GM18951 (cell line): ENCODE results near the gene PLD6.

ENCODE experiments used
- POLR2A ChIP-seq: IDR thresholded peaks from 4 replicates; pipeline ENCODE4 v1.6.1; 2011; ENCODE audit warnings: mild to moderate bottlenecking; ENCODE audit not compliant: insufficient read length, insufficient read depth; ENCODE audit errors: extremely low read depth
- in situ Hi-C: fragments of 300-500 bp; cut with MboI; formaldehyde crosslinking; loops from one replicate; pipeline ENCODE4 v1.12.0; 2022; ENCODE audit warnings: low sequenced_read_pairs, mixed read lengths, inconsistent platforms; ENCODE audit not compliant: unreplicated experiment

Gene PLD6

GRCh38 chr17:17183744-17184143, 22.4 kb downstream of the PLD6 start:
- no peak for TF ChIP-seq POLR2A
- in situ Hi-C loops, result no loop called here

- TF ChIP-seq POLR2A, result no peak
- in situ Hi-C loops, result no loop called here
Measured at GRCh38 chr17:17182598-17183136, 23.5 kb downstream of the PLD6 start.

GRCh38 chr17:17181666-17182597, 24.2 kb downstream of the PLD6 start:
- in situ Hi-C loops, result no loop called here
- no peak for TF ChIP-seq POLR2A

- TF ChIP-seq POLR2A, result no peak
- in situ Hi-C loops, result no loop called here
Measured at GRCh38 chr17:17180741-17181525, 25.2 kb downstream of the PLD6 start.

- TF ChIP-seq POLR2A, result no peak
- in situ Hi-C loops, result no loop called here
Measured at GRCh38 chr17:17180141-17180603, 26.0 kb downstream of the PLD6 start.

- TF ChIP-seq POLR2A, result no peak
- in situ Hi-C loops, result no loop called here
Measured at GRCh38 chr17:17179371-17179827, 26.7 kb downstream of the PLD6 start.

GRCh38 chr17:17177176-17177575, 29.0 kb downstream of the PLD6 start:
- no peak for TF ChIP-seq POLR2A
- in situ Hi-C loops, result no loop called here

GRCh38 chr17:17176341-17176740, 29.8 kb downstream of the PLD6 start:
- in situ Hi-C loops, result no loop called here
- TF ChIP-seq POLR2A, result no peak

GRCh38 chr17:17175917-17176316, 30.2 kb downstream of the PLD6 start:
- in situ Hi-C loops, result no loop called here
- no peak for TF ChIP-seq POLR2A

GRCh38 chr17:17175340-17175739, 30.8 kb downstream of the PLD6 start:
- in situ Hi-C loops, result no loop called here
- TF ChIP-seq POLR2A, result no peak

- in situ Hi-C loops, result no loop called here
- no peak for TF ChIP-seq POLR2A
Measured at GRCh38 chr17:17173921-17174320, 32.2 kb downstream of the PLD6 start.

- in situ Hi-C loops, result no loop called here
- no peak for TF ChIP-seq POLR2A
Measured at GRCh38 chr17:17172990-17173389, 33.1 kb downstream of the PLD6 start.

- in situ Hi-C loops, result no loop called here
- TF ChIP-seq POLR2A, result no peak
Measured at GRCh38 chr17:17172001-17172939, 33.9 kb downstream of the PLD6 start.

- in situ Hi-C loops, result no loop called here
- TF ChIP-seq POLR2A, result no peak
Measured at GRCh38 chr17:17171186-17171585, 34.9 kb downstream of the PLD6 start.
